ENCODE results near the gene TMEM215.
"Not testable (repeated sequence)": the region's sequence is repeated elsewhere in the genome, so short reads cannot be mapped to it uniquely, and the experiment has no call there.

TMEM215 gene

GRCh38 chr9:32783168-32783891 lies at the start of gene TMEM215:
Gene TMEM215 (plus strand): TSS chr9:32783540. CDS start chr9:32784184, 644 bp downstream.
- no peak for DNase-seq

DNA sequence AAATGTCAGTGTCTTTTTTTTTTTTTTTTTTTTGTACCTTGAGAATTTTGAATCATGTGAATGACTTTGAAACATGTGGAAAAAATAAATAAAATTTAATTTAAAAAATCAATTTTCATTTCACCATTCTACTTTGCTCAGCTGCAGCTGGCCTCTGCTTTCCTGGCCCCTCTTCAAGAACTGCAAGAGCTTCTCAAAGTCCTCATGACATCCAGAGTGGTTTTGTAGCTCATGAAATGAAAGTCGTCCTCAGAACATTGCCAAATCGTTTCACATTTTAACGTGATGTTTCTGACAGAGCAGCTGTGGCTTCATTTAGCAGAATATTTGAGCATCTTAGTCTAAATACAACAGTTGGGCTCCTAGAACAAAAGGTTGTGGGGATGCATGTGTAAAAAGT lies 47.9 kb upstream of the TMEM215 start:
- DNase-seq, result no peak

DNA sequence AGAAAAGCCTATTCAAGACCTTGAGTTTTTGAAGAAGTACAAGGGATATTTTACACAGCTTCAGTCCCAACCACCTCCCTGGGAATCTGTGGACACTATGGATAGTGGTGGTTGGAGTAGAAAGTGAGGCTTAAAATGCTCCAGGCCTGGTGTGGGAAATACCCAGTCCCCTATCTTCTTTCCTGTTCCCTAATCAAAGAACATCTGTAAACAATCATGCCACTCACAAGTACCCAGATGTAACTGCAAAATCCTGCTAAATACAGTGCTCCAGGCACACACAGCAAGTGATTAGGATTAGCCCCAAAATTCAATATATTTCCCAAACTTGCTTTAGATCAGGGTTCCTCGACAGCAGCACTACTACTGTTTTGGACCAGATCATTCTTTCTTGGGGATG lies 46.0 kb upstream of the TMEM215 start:
- no peak for DNase-seq

- DNase-seq, result no peak
Measured at GRCh38 chr9:32738501-32739172, 44.7 kb upstream of the TMEM215 start.

DNA sequence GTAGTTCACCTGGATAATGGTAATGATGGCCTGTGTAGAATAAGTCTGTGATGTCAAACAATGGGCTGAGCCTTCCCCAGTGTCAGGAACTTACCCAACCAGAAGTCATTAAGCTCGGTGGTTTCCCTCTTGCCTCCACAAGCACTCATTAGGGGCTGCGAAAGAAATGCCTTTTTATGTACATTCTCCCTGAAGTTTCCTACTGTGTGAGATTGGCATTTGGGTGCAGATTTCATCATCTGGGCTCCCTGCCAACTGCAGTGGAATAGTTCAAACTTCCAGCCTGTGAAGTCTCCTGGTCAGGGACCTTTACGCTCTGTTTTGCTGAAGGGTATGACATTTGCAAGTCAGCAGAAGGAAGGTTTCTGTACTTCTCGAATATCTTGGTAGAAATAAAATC lies 41.6 kb upstream of the TMEM215 start:
- no peak for DNase-seq

DNA sequence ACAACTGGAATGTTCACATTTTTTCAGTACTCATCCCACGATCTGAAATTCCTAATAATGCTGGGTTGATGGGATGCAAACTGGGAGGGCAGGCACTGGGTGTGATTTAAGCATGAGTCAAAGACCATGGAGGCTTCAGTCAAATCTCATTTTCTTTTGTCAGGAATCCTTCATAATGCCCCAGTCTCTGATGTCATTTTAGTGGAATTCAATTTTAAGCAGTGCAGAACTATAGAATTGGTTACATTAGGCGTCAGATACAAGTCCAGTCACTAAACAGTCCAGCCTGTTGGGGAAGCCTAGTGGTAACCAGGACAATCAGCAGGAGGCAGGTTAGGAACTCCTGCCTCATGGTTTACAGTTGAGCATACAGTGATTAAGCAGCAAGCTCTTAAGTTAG lies 41.0 kb upstream of the TMEM215 start:
- DNase-seq, result no peak

DNA sequence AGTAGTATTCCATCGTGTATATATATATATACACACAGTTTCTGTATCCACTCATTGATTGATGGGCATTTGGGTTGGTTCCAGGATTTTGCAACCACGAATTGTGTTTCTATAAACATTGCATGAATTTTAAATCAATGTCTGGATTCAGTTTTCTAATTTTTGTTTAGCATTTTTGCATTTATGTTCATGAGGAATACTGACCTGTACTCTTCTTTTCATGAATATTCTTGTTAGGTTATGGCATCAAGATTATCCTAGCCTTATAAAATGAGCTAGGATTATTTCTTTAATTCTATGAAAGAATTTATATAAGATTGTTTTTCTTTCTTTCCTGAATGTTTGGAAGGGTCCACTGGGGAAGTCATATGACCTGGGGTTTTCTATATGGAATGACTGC lies 35.3 kb upstream of the TMEM215 start:
- DNase-seq, result no peak

DNA sequence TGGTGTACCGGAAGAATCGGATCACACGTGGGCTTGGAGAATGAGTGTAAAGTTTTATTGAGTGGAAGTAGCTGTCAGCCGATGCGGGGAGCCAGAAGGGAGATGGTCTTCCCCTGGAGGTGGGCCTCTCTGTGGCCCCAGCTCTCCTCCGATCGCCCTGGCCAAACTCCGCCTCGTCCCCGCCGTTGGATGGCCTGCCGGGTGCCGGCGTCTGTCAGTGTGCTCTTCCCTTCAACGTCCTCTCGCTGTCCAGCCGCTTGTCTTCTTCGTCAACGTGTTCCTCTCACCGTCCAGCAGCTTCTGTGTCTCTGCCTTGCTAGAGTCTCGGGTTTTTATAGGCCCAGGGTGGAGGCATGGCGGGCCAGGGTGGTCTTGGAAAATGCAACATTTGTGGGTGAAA lies 27.6 kb upstream of the TMEM215 start:
- no peak for DNase-seq

GRCh38 chr9:32764139-32764538 lies 19.2 kb upstream of the TMEM215 start:
- no peak for DNase-seq

DNA sequence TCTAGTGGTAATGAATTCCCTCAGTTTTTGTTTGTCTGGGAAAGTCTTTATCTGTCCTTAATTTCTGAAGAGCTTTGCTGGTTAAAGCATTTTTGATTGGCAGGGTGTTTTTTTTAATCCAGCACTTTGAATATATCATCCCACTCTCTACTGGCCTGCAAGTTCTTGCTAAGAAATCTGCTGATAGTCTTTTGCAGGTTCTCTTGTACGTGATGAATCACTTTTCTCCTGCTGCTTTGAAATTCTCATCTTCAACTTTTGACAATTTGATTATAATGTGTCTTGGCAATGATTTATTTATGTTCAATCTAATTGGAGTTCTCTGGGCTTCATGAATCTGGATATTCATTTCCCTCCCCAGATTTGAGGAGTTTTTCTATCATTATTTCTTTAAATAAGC lies 8.1 kb upstream of the TMEM215 start:
- no peak for DNase-seq

- no peak for DNase-seq
Measured at GRCh38 chr9:32776201-32776600, 7.1 kb upstream of the TMEM215 start.

DNA sequence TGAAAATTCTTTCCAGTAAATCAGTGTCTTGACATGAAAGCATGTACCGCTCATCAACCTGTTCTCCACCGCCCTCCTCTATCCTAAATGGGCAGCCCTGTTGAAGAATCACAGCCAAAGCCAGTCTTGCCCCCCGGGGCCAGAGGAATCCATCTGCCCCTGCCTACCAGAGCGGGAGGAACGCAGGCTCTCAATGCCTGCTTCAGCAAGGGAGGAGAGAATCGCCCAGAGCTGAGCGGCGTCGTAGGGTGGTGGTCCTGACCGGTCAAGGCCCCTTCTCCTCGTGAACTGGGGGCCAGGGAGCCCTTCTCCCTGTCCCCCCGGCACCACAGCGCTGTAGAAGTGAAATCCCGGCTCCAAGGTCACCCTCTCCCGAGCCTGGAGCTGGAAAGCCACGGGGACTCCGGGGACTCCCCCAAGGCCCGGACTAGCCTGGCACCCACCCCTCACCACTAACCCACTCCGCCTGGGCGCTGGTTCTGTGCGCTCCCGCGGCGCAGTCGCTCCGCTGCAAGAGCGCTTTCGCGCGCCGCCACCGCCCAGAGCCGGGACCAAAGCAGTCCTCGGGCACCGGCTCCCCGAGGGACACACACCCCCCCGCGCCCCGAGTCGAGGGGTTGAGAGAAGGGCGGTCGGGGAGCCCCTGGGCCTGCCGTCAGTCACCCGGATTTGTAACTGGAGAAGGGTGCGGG lies 718 bp upstream of the TMEM215 start:
- no peak for DNase-seq

- no peak for DNase-seq
Measured at GRCh38 chr9:32787816-32788215, 4.5 kb downstream of the TMEM215 start.

DNA sequence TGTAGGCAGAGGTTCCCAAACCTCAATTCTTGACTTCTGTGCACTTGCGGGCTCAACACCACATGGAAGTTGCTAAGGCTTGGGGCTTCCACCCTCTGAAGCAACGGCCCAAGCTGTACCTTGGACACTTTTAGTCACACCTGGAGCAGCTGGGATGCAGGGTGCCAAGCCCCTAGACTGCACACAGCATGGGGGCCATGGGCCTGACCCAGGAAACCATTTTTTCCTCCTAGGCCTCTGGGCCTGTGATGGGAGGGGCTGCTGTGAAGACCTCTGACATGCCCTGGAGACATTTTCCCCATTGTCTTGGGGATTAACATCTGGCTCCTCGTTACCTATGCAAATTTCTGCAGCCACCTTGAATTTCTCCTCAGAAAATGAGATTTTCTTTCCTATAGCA lies 12.7 kb downstream of the TMEM215 start:
- DNase-seq, result not testable (repeated sequence)

DNA sequence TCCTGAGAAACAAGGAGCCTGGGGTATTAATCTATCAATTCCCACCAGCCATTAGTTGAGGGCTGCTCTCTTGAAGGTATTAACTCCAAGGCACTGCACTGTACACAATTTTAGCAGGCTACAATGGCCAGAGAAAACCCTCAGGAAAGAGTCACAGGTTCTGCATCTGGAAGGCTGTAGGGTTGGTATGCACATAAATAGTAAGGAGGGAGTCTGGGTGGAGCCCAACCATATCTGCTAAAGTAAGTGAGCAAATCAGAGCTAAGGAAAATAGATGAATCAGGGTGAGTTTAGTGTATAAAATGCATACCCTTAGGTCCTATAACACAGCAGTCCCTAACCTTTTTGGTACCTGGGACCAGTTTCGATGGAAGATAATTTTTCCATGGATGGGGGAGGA lies 18.2 kb downstream of the TMEM215 start:
- no peak for DNase-seq

DNA sequence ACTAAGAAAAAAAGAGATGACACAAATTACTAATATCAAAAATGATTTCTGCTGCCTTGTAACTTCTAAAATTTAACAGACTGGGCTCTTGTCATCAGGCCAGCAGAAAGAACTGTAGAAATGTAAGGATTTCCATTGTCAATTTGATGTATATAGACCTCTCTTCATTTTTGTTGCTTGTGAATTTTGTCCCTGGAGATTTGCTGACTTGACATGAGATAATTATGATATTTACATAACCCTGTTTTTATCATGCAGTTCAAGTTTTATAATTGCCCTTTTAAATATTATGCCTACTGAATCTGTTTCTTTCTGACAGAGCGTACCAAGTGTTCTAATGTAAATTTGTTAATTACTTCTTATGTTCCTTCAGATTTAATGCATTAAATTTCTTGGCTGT lies 23.9 kb downstream of the TMEM215 start:
- DNase-seq, result no peak

- no peak for DNase-seq
Measured at GRCh38 chr9:32811246-32811645, 27.9 kb downstream of the TMEM215 start.

DNA sequence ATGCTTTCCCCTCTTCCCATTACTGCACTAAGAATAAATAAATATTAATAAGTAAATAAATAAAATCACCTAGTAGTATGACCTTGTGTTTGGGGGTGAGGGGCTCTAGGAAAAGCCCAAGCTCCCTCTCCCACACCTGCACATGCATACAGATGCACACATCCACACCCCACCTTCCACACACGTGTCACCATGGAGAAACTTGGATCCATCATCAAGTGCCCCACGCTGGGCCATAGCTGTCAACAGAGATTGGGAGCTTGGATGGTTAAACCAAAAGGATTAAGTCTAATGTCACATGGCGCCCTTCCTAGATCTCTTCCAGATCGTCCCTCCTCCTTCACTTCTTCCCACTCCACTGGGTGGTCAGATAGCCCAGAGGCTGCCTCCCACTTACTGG lies 37.0 kb downstream of the TMEM215 start:
- no peak for DNase-seq

DNA sequence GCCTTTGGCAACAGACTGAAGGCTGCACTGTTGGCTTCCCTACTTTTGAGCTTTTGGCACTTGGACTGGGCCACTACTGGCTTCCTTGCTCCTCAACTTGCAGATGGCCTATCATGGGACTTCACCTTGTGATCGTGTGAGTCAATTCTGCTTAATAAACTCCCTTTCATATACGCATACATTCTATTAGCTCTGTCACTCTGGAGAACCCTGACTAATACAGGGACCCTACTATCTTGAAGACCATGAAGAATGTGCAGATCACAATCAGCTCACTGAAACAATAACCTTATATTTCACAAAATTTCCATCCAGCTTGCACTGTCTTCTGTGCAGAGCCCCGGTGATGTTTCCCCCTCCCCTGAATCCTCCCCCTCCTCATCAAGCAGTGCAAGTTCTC lies 39.8 kb downstream of the TMEM215 start:
- no peak for DNase-seq

- DNase-seq, result no peak
Measured at GRCh38 chr9:32823551-32823950, 40.2 kb downstream of the TMEM215 start.

- no peak for DNase-seq
Measured at GRCh38 chr9:32825203-32825602, 41.9 kb downstream of the TMEM215 start.

DNA sequence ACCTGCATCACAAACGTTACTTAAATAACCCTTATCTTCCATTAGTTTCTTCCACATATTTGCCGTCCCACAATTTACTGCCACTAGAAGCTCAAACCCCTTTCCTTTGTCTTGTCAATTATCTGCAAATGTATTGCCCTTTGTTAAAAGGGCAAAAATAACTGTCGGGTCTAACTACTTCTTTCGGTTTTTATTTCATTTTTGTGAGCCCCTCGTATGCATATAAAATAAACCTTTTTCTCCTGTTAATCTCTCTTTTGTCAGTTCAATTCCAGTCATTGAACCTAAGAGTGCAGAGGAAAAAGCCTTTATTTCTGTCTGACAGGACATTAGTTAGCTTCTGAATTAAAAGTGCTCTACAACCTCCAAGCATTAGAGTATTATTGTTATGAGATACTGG lies 45.5 kb downstream of the TMEM215 start:
- no peak for DNase-seq

- DNase-seq, result no peak
Measured at GRCh38 chr9:32832346-32832745, 49.0 kb downstream of the TMEM215 start.
